Neural cell (in vitro differentiated cells): Measurements from ENCODE around the gene SFXN2.

Source experiments
- CTCF ChIP-seq: fragments of 450-650 bp; IDR thresholded peaks from 2 replicates; pipeline ENCODE4 v1.5.1; 2014; ENCODE audit warnings: antibody characterized with exemption, mild to moderate bottlenecking, moderate library complexity; ENCODE audit not compliant: poor library complexity, severe bottlenecking
- EZH2 ChIP-seq: fragments of 200-600, 300-800 bp; shearing (Covaris generic), sonication (generic); IDR thresholded peaks from 2 replicates; pipeline ENCODE4 v1.6.1; 2014; ENCODE audit warnings: antibody characterized with exemption, low read length, borderline replicate concordance, mild to moderate bottlenecking; ENCODE audit not compliant: insufficient read depth, poor library complexity, severe bottlenecking
- MXI1 ChIP-seq: fragments of 450-650 bp; conservative IDR thresholded peaks from 2 replicates; pipeline ENCODE4 v1.6.1; 2014; ENCODE audit warnings: antibody characterized with exemption, mild to moderate bottlenecking; ENCODE audit not compliant: poor library complexity, severe bottlenecking
- POLR2AphosphoS5 ChIP-seq: IDR thresholded peaks from 2 replicates; pipeline ENCODE4 v1.6.1; 2012
- RAD21 ChIP-seq: fragments of 450-650 bp; conservative IDR thresholded peaks from 2 replicates; pipeline ENCODE4 v1.6.1; 2014; ENCODE audit warnings: antibody characterized with exemption, mild to moderate bottlenecking, moderate library complexity
- TAF1 ChIP-seq: IDR thresholded peaks from 2 replicates; pipeline ENCODE4 v1.6.1; 2012; ENCODE audit warnings: low read depth

DNA sequence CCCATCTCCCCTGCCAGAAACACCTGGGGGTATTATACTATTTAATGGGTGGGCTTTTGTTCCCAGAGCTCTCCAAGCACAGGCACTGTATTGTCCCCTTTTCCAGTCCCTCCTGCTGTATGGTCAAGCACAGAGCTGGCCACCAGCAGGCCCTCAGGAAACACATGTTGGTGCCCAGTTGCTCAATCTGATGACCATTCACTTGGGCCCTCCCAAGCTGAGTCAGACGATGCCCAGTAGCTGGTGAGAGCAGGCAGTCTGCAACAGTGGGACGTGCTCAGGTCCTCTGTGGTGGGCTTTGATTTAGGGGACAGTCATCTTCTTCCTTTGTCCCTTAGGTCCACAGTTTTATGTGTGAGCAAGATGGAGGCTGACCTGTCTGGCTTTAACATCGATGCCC is 11.8 kb downstream of the SFXN2 start:
- TF ChIP-seq EZH2: no peak
- TF ChIP-seq RAD21: no peak
- no peak for TF ChIP-seq CTCF
- no peak for TF ChIP-seq TAF1
- TF ChIP-seq POLR2AphosphoS5: no peak
- TF ChIP-seq MXI1: no peak
